HL-60 (cell line): ENCODE results near the gene ZNF444.
"Not testable (repeated sequence)": the region's sequence is repeated elsewhere in the genome, so short reads cannot be mapped to it uniquely, and the experiment has no call there.

Experiments
- CTCF ChIP-seq: IDR thresholded peaks from one replicate; pipeline ENCODE4 v1.5.1; 2011; ENCODE audit warnings: low read length, control low read depth, inconsistent platforms; ENCODE audit not compliant: insufficient read depth
- GABPA ChIP-seq: IDR thresholded peaks from 2 replicates; pipeline ENCODE4 v1.6.1; 2012; ENCODE audit warnings: low read depth

DNA sequence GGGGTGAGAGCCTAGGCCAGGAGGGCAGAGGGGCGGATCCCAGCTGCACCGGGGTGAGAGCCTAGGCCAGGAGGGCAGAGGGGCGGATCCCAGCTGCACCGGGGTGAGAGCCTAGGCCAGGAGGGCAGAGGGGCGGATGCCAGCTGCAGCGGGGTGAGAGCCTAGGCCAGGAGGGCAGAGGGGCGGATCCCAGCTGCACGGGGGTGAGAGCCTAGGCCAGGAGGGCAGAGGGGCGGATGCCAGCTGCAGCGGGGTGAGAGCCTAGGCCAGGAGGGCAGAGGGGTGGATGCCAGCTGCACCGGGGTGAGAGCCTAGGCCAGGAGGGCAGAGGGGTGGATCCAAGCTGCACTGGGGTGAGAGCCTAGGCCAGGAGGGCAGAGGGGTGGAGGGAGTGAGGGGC is 35.2 kb downstream of the ZNF444 start:
- TF ChIP-seq GABPA, CTCF: not testable (repeated sequence)
